Hepatocyte (in vitro differentiated cells): ENCODE data around the gene TMPRSS4. TPM values are rescaled to one million over a fixed set of nuclear protein-coding genes. Genes with fewer than 3 reads are reported as not detected.

ENCODE experiments used
- DNase-seq: peaks from one replicate; pipeline ENCODE4 v3.0.0-alpha.2; 2016; ENCODE audit warnings: low spot score
- H2AFZ ChIP-seq: fragments of 200-600 bp; sonication (generic); 2 replicates; pipeline ENCODE4 v1.6.0; 2016; ENCODE audit warnings: antibody characterized with exemption, mild to moderate bottlenecking
- H3K27ac ChIP-seq: fragments of 200-600 bp; sonication (generic); 2 replicates; pipeline ENCODE4 v1.5.1; 2016; ENCODE audit warnings: mild to moderate bottlenecking
- H3K27me3 ChIP-seq: fragments of 200-600 bp; sonication (generic); 2 replicates; pipeline ENCODE4 v1.6.1; 2016
- H3K36me3 ChIP-seq: fragments of 200-600 bp; sonication (generic); replicated peaks from 2 replicates; pipeline ENCODE4 v1.5.1; 2016; ENCODE audit warnings: low read depth; ENCODE audit not compliant: insufficient read depth
- H3K4me1 ChIP-seq: fragments of 200-600 bp; sonication (generic); 2 replicates; pipeline ENCODE4 v1.5.1; 2016; ENCODE audit warnings: mild to moderate bottlenecking, moderate library complexity; ENCODE audit not compliant: insufficient read depth
- H3K4me2 ChIP-seq: fragments of 200-600 bp; sonication (generic); 2 replicates; pipeline ENCODE4 v1.6.0; 2016
- H3K4me3 ChIP-seq: fragments of 200-600 bp; sonication (generic); 2 replicates; pipeline ENCODE4 v1.5.1; 2016; ENCODE audit warnings: mild to moderate bottlenecking
- H3K79me2 ChIP-seq: fragments of 200-600 bp; sonication (generic); 2 replicates; pipeline ENCODE4 v1.6.0; 2017; ENCODE audit warnings: mild to moderate bottlenecking
- H3K9me2 ChIP-seq: fragments of 200-600 bp; sonication (generic); replicated peaks from 2 replicates; pipeline ENCODE4 v1.6.0; 2017; ENCODE audit warnings: mild to moderate bottlenecking; ENCODE audit not compliant: insufficient read depth
- H3K9me3 ChIP-seq: fragments of 200-600 bp; sonication (generic); 2 replicates; pipeline ENCODE4 v1.5.1; 2016; ENCODE audit warnings: low read depth, mild to moderate bottlenecking
- H4K20me1 ChIP-seq: fragments of 200-600 bp; sonication (generic); 2 replicates; pipeline ENCODE4 v1.6.0; 2016; ENCODE audit warnings: mild to moderate bottlenecking; ENCODE audit not compliant: insufficient read depth, poor library complexity, severe bottlenecking
- EZH2 ChIP-seq: fragments of 200-600 bp; sonication (generic); IDR thresholded peaks from 2 replicates; pipeline ENCODE4 v1.6.1; 2016; ENCODE audit warnings: antibody characterized with exemption, mild to moderate bottlenecking, borderline replicate concordance
- EZH2phosphoT487 ChIP-seq: fragments of 200-600 bp; sonication (generic); IDR thresholded peaks from one replicate; pipeline ENCODE4 v1.6.1; 2018; ENCODE audit warnings: antibody characterized with exemption, mild to moderate bottlenecking, low read depth, moderate library complexity; ENCODE audit not compliant: unreplicated experiment, severe bottlenecking
- WGBS: methylation state at CpG from one replicate; pipeline ENCODE4 v1.1.6; 2016; ENCODE audit warnings: low lambda C conversion rate; ENCODE audit errors: missing lambda C conversion rate; 5-methylcytosine and 5-hydroxymethylcytosine counted together
- polyA plus RNA-seq: library from polyadenylated mRNA; unstranded; fragments of >200 nt; fragmentation: Nextera tagmentation; extraction: Ambion mirVana; gene quantifications from 2 replicates; pipeline ENCODE4 v1.2.1, GENCODE V29; 2016
- total RNA-seq: library from RNA; depleted of rRNA; stranded (reverse); fragments of >200 nt; gene quantifications from 2 replicates; pipeline ENCODE4 v1.2.3, GENCODE V29; 2014
- TF ChIP-seq, protein P1 (sequence below): fragments of 200-600 bp; sonication (generic); IDR thresholded peaks from 2 replicates; pipeline ENCODE4 v1.5.1; 2016; ENCODE audit warnings: antibody characterized with exemption, mild to moderate bottlenecking; ENCODE audit not compliant: poor library complexity

Gene TMPRSS4
- total and polyA plus RNA-seq, 2 experiments from 2014 or later = 10.9 to 16.2 TPM

GRCh38 chr11:118112711-118113430, 36.0 kb downstream of the TMPRSS4 start:
- H3K9me3 ChIP-seq = no peaks in the 10 kb centered on the region
- H3K9me2 ChIP-seq = no peaks in the 10 kb centered on the region
- no peaks in the 10 kb centered on the region for H3K79me2 ChIP-seq
- no peak for TF ChIP-seq EZH2phosphoT487
- WGBS = 90% methylated on average over 11 of the region's 11 CpGs
- H4K20me1 ChIP-seq = no peaks in the 10 kb centered on the region
- H3K4me1 ChIP-seq = peaks cover 3% of the 10 kb centered on the region
- H3K27me3 ChIP-seq = no peaks in the 10 kb centered on the region
- no peak overlapping the region for H3K4me2 ChIP-seq
- no peak overlapping the region for H2AFZ ChIP-seq
- H3K36me3 ChIP-seq = no peaks in the 10 kb centered on the region
- no peak overlapping the region for H3K4me3 ChIP-seq
- no peak for DNase-seq
- H3K27ac ChIP-seq = no peak overlapping the region

- H3K4me3 ChIP-seq = no peak overlapping the region
- H3K79me2 ChIP-seq = no peaks in the 10 kb centered on the region
- no peaks in the 10 kb centered on the region for H3K9me3 ChIP-seq
- TF ChIP-seq EZH2 (no peak), EZH2phosphoT487 (no peak)
- TF ChIP-seq, protein P1, sequence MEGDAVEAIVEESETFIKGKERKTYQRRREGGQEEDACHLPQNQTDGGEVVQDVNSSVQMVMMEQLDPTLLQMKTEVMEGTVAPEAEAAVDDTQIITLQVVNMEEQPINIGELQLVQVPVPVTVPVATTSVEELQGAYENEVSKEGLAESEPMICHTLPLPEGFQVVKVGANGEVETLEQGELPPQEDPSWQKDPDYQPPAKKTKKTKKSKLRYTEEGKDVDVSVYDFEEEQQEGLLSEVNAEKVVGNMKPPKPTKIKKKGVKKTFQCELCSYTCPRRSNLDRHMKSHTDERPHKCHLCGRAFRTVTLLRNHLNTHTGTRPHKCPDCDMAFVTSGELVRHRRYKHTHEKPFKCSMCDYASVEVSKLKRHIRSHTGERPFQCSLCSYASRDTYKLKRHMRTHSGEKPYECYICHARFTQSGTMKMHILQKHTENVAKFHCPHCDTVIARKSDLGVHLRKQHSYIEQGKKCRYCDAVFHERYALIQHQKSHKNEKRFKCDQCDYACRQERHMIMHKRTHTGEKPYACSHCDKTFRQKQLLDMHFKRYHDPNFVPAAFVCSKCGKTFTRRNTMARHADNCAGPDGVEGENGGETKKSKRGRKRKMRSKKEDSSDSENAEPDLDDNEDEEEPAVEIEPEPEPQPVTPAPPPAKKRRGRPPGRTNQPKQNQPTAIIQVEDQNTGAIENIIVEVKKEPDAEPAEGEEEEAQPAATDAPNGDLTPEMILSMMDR = no peak
- no peaks in the 10 kb centered on the region for H3K36me3 ChIP-seq
- no peak overlapping the region for H3K4me2 ChIP-seq
- no peak overlapping the region for H2AFZ ChIP-seq
- no peaks in the 10 kb centered on the region for H3K9me2 ChIP-seq
- no peaks in the 10 kb centered on the region for H4K20me1 ChIP-seq
- H3K4me1 ChIP-seq = peaks cover 3% of the 10 kb centered on the region
- WGBS = 67% methylated on average over 1 of the region's 1 CpG
- no peak overlapping the region for H3K27ac ChIP-seq
- H3K27me3 ChIP-seq = no peaks in the 10 kb centered on the region
- no peak for DNase-seq
Observed at GRCh38 chr11:118114266-118114665, 37.4 kb downstream of the TMPRSS4 start.

GRCh38 chr11:118115048-118115447, 38.2 kb downstream of the TMPRSS4 start:
- TF ChIP-seq, protein P1 = no peak
- TF ChIP-seq EZH2phosphoT487 = no peak
- no peak for TF ChIP-seq EZH2
- Histone ChIP-seq H4K20me1 (no peaks in the 10 kb centered on the region), H2AFZ (no peak overlapping the region), H3K27me3 (no peaks in the 10 kb centered on the region), H3K36me3 (no peaks in the 10 kb centered on the region), H3K27ac (no peak overlapping the region), H3K4me3 (no peak overlapping the region), H3K4me2 (no peak overlapping the region), H3K4me1 (peaks cover 3% of the 10 kb centered on the region), H3K9me3 (no peaks in the 10 kb centered on the region), H3K9me2 (no peaks in the 10 kb centered on the region), H3K79me2 (no peaks in the 10 kb centered on the region)
- 92% methylated on average over 7 of the region's 7 CpGs for WGBS
- DNase-seq = no peak

DNA sequence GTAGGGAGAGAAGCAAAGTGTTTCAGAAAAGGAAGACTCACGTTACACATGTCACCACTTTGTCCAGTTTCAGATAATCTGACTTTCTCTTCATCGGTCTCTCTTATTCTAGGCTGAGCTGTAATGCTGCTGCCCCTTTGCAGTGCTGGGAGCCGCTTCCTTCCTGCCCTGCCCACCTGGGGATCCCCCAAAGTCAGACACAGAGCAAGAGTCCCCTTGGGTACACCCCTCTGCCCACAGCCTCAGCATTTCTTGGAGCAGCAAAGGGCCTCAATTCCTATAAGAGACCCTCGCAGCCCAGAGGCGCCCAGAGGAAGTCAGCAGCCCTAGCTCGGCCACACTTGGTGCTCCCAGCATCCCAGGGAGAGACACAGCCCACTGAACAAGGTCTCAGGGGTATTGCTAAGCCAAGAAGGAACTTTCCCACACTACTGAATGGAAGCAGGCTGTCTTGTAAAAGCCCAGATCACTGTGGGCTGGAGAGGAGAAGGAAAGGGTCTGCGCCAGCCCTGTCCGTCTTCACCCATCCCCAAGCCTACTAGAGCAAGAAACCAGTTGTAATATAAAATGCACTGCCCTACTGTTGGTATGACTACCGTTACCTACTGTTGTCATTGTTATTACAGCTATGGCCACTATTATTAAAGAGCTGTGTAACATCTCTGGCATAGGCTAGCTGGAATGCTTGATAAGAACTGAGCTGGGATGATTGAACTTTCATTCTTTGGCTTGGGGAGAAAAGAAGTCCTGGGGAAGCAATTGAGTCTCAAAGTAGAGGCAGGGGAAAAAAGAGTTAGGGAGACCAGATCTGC, 41.1 kb downstream of the TMPRSS4 start:
- H3K4me3 ChIP-seq = no peak overlapping the region
- WGBS = 88% methylated on average over 9 of the region's 9 CpGs
- H3K79me2 ChIP-seq = no peaks in the 10 kb centered on the region
- DNase-seq = no peak
- no peaks in the 10 kb centered on the region for H3K36me3 ChIP-seq
- no peaks in the 10 kb centered on the region for H3K9me2 ChIP-seq
- no peak overlapping the region for H3K4me2 ChIP-seq
- no peaks in the 10 kb centered on the region for H3K4me1 ChIP-seq
- H2AFZ ChIP-seq = no peak overlapping the region
- no peak overlapping the region for H3K27ac ChIP-seq
- TF ChIP-seq, protein P1 = no peak
- TF ChIP-seq EZH2phosphoT487 (no peak), EZH2 (no peak)
- H3K9me3 ChIP-seq = no peaks in the 10 kb centered on the region
- H3K27me3 ChIP-seq = no peaks in the 10 kb centered on the region
- H4K20me1 ChIP-seq = no peaks in the 10 kb centered on the region
